GM12873 (cell line): ENCODE results near the gene MYH7.

Experiments
- CTCF ChIP-seq: IDR thresholded peaks from 2 replicates; pipeline ENCODE4 v1.5.1; 2012; ENCODE audit warnings: low read depth, mild to moderate bottlenecking, moderate library complexity, low read length, control low read depth; ENCODE audit not compliant: insufficient read depth; ENCODE audit errors: missing control alignments

MYH7 gene

GRCh38 chr14:23373041-23373440 lies 62.4 kb downstream of the MYH7 start:
- no peak for TF ChIP-seq CTCF

- TF ChIP-seq CTCF = no peak
Observed at GRCh38 chr14:23372509-23372908, 63.0 kb downstream of the MYH7 start, which contains the start of gene IL25. Gene IL25 (plus strand): TSS chr14:23372809.

DNA sequence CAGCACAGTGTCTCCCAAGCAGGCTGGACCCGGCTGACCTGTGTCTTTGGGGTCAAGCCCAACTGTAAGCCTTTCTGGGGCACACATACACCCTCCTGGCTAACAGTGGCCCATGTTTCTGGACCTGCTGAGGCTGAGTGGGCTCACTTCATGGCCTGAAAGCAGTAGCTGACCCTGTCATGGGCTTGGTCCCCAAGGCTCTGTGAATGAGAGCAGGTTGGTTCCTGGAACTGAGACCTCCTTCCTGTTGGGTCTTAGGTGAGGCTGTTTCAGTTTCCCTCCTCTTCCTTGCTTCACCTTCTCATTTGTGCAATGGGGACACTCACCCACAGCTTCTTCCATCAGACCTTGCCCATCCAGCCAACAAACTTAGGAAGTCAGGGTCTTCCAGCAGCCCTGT lies 63.6 kb downstream of the MYH7 start:
- no peak for TF ChIP-seq CTCF

- TF ChIP-seq CTCF = no peak
Observed at GRCh38 chr14:23370221-23370620, 65.2 kb downstream of the MYH7 start.

- no peak for TF ChIP-seq CTCF
Observed at GRCh38 chr14:23366426-23366921, 69.0 kb downstream of the MYH7 start.

- no peak for TF ChIP-seq CTCF
Observed at GRCh38 chr14:23365732-23366425, 69.6 kb downstream of the MYH7 start.

DNA sequence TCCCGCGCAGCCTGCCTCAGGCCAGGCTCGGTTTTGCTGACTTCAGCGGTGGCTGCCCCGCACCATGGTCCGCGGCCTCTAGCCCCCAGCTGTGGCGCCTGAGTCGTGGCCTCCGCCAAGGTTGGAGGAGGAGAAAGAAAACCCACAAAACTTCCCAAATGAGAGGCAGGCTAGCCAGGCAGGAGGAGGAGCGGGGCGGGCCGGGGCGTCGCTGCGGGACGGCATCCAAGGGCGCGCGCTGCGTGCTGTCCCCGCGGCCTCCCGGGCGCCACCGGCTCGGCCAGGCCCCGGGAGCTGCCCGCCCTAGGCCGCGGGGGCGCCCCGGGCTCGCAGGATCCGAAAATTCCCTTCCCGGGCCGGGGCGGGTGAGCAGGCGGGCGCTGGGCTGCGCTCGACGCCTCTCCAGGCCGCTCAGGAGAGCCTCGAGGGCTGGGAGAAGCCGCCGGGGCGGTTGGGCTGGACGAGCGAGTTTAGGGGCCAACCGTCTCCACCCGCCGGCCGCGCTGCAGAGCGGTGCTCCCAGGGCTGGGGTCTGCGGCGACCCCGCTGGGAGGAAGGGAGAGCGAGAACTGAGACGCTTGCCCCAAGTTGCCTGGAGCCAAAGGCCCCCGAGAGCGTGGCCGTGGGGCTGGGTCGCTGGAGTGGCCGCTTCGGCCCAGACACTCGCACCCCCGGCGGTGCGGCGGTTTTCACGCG lies 70.3 kb downstream of the MYH7 start, which contains the start of gene EFS:
TSS of gene EFS (minus strand) at position 137 of the 696 bp plus-strand sequence. CDS start 147 bp downstream, outside the sequence.
- no peak for TF ChIP-seq CTCF
